IPS-NIHi7 (cell line): Measurements from ENCODE around the gene THRAP3.
"Not testable (repeated sequence)": the region's sequence is repeated elsewhere in the genome, so short reads cannot be mapped to it uniquely, and the experiment has no call there.

Source experiments
- DNase-seq: peaks from one replicate; pipeline ENCODE4 v3.0.0; 2012; ENCODE audit warnings: mixed read lengths; ENCODE audit errors: extremely low spot score

Gene THRAP3

DNA sequence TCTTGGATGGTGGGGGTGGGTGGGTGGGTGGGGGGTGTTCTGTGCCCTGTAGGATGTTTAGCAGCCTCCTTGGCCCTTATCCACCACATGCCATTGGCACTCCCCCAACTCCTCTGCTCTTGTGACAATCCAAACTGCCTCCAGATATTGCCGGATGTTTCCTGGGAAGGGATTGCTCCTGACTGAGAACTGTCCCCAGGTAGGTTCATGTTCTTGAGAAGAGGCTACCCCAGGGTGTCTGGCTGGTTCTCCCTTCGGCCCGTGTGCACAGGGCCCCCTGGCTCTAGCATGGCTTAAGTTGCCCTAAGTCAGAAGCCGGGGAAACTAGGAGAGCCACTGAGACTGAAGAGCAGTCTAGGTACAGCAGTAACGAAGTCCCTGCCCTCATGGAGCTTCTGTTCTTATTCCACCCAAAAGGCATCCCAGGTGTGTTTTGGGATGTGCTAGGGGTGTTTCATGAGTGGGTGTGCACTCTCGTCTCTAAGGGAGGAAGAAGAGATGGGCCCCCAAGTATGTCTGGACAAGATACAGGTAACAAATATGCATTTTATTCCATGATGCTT, 19.8 kb upstream of the THRAP3 start:
- no peak for DNase-seq

DNA sequence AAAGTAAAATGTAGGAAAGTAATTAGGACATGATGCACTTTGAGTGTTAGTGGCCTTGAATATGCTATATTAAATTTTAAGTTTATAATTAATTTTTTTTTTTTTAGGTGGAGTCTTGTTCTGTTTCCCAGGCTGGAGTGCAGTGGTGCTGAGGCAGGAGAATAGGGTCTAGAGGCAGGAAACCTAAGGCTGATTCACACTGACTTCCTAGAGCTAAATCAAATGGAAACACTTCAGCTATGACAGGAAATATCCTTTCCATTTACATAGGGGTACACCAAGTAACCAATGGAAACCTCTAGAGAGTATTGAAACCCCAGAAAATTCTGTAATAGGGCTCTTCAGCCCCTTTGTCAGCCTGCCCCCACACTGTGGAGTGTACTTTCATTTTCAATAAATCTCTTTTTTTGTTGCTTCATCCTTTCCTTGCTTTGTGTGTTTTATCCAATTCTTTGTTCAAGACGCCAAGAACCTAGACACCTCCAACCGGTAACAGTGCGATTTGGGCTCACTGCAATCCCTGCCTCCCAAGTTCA, 17.9 kb upstream of the THRAP3 start:
- DNase-seq: no peak

DNA sequence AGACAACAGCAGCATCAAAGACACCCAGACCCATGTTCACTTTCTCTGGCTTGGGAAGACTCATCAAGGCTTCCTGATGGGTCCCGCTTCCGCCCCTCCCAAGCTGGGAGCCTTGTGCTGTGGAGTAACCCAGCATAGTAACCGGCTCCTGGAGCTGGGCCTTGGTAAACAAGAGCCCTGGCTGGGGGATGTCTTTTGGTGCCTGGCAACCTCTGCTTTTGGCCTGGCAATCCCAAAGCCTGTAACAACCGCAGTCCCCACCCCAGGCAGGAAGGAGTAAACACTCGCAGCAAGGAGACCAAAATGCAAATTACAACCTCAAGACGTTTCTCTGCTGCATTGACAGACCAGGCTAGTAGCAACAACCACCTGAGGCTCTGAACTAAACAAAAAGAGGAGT, 16.9 kb upstream of the THRAP3 start:
- DNase-seq: peak; percentile 57

DNA sequence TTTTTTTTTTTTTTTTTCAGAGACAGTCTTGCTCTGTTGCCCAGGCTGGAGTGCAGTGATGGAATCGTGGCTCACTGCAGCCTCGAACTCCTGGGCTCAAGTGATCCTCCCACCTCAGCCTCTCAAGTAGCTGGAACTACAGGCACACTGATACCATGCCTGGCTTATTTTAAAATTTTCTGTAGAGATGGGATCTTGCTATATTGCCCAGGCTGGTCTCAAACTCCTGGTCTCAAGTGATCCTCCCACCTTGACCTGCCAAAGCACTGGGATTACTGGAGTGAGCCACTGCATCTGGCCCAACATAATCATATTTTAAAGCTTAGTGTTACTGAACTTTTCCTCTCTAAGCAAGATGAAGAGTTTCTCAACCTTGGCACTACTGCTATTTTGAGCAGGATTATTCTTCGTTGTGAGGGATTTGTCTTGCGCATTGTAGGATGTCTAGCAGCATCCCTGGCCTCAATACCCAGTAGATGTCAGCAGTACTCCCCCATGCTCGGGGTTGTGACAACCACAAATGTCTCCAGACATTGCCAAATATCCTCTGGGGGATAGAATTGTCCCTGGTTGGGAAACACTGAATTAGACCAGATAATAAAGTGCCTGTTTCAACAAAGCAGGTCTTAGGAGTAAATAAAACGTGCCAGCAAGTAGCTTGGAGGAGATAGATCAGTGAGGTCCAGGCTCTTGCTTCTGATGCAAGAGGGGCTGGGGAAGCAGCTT, 15.1 kb upstream of the THRAP3 start:
- DNase-seq: no peak

DNA sequence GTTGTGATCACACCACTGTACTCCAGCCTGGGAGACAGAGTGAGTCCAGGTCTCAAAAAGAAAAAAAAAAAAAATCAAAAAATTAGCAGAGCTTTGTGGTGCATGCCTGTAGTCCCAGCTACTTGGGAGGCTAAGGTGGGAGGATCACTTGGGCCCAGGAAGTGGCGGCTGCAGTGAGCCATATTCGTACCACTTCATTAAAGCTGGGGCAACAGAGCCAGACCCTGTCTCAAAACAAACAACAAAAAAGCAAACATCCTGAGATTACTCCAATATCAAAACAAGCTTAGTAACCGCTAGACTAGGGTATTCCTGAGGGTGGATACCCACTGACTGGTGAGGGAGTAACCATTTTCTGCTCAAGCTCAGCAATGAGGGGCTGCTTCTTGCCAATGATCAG, 12.9 kb upstream of the THRAP3 start:
- DNase-seq: no peak

DNA sequence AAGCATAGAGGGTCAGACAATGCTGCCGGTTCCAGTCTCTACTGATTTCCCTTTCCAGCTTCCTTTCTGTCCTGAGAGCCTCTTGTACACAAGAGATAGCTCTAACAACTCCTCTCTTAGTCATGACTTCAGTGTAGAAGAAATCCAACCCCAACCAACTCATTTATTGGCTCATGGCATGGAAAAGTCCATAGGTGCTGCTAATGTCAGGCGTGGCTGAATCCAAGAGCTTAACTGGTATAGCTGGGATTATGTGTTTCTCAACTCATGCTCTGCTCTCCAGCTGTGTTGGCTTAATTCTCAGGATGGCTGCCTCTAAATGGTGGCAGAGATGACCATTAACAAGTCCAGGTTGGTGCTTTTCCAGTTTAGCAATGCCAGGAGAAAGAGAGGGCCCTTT, 12.4 kb upstream of the THRAP3 start:
- DNase-seq: no peak

DNA sequence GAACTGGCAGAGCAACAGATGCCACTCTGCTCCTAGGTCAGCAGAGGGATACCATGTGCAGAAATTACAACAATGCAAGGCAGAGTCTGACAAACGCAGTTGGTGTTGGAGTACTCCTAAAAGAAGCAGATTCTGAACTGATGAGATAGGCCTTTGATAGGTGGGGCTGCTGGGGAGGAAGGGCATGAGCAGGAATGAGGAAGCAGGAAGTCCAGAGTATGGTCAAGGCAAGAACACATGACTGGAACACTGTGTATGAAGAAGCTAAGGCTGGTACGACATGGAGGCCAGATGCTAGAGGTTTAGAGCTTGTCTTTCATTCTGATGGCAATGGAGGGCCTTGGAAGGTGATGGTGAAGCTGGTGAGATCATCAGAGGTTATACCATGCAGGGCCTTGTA, 11.5 kb upstream of the THRAP3 start:
- DNase-seq: no peak

DNA sequence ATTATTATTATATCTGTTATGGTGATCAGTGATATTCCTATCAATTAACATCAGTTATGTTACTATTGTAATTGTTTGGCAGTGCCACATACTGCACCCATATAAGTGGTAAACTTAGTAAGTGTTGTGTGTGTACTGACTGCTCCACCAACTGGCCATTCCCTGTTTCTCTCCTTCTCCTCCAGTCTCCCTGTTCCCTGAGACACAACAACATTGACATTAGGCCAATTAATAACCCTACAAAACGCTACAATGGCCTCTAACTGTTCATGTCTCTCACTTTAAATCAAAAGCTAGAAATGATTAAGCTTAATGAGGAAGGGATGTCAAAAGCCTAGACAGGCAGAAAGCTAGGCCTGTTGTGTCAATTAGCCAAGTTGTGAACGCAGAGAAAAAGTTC, 6.6 kb upstream of the THRAP3 start:
- DNase-seq: no peak

DNA sequence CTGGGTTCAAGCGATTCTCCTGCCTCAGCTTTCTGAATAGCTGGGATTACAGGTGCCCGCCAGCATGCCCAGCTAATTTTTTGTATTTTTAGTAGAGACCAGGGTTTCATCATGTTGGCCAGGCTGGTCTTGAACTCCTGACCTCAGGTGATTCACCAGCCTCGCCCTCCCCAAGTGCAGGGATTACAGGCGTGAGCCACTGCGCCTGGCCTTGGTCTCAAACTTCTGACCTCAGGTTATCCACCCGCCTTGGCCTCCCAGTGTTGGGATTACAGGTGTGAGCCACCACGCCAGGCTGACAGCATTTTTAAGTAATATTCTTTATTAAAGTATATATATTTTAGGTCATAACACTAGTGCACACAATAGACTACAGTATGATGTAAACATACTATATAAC, 2.3 kb upstream of the THRAP3 start:
- DNase-seq: not testable (repeated sequence)

DNA sequence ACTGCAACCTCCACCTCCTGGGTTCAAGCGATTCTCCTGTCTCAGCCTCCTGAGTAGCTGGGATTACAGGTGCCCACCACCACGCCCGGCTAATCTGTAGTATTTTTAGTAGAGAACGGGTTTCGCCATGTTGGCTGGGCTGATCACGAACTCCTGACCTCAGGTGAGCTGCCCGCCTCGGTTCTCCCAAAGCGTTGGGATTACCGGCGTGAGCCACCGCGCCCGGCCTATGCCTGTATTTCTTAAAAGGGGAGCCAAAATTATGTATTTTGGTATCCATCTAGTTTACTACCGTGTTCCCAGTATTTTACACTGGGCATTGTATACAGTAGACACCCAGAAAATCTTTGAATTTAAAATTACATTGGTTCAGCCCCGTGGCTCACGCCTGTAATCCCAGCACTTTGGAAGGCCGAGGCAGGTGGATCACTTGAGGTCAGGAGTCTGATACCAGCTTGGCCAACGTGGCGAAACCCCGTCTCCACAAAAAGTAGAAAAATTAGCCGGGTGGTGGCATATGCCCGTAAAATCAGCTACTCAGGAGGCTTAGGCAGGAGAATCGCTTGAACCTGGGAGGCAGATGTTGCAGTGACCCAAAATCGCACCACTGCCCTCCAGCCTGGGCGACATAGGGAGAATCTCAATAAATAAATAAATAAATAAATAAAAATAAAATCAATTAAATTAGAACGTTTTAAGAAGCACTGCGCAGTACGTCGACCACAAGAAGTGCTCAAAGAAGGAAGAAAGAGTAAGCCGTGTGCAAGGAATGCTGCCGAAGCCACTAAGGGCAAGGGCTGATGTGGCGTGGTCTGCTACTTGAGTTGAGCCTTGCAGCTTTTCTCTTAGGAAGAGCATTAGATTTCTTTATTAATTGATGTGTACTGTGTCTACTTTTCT, 1.5 kb upstream of the THRAP3 start:
- no peak for DNase-seq

DNA sequence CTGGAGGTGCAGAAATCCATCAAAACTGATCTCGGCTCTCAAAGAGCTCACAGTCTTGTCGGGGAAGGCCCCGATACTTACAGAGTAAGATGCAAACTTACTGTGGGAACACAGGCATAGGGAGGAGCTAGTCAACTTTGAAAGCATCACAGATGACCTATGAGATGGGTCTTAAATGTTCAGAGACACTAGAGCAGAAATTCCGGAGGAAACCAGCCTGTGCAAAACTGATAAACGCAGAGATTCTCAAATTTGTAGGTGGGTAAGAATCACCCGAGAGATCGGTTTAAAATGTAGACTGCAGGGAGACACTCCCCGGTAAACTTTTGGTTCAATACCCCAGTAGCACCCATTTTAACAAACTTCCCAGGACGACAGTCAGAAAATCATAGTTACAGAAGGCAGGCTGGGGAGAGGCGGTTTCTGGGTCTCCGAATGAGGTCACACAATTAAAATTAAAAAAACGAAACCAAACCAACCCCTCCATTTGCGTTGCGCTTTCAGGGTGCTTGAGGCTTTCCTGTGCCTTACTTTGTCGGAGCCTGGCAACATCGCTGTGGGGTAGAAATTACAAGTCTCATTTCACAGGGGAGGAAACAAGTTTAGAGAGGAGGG, 755 bp upstream of the THRAP3 start:
- DNase-seq: no peak

DNA sequence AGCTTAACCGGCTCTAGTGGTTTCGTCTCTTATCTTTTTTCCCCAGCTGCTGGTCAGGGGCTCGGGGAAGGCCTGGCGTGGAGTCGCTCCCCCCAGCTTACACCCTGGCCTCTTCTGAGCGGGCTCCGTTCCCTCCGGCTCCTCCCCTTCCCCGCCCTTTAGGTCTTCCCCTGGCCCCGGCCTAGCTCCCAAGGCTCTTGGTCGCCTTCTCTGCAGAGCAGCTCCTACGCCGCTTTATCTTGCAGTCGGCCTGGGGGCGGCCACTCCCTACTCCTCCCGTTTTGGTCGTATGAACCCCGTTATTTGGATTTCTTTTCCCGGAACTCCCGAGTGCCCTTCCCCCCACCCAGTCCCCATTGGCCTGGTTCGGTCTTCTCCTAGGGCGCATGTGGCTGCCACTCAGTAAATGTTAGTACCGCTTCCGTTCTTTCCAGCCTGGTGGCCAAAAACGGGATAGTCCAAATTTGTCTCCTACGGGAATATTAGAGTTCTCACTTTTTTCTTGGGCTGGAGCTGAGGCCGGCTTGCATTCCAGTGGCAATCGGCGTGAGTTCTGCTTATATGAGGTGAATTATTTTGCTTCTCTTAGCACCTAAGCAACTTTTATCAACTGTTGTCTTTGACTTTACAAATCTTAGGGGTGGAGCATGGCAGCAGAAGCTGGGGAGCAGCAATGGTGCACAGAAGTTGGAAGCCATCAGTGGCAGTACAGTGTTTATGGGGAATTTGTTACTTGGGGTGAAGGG, 467 bp downstream of the THRAP3 start:
- DNase-seq: peak; percentile 84

DNA sequence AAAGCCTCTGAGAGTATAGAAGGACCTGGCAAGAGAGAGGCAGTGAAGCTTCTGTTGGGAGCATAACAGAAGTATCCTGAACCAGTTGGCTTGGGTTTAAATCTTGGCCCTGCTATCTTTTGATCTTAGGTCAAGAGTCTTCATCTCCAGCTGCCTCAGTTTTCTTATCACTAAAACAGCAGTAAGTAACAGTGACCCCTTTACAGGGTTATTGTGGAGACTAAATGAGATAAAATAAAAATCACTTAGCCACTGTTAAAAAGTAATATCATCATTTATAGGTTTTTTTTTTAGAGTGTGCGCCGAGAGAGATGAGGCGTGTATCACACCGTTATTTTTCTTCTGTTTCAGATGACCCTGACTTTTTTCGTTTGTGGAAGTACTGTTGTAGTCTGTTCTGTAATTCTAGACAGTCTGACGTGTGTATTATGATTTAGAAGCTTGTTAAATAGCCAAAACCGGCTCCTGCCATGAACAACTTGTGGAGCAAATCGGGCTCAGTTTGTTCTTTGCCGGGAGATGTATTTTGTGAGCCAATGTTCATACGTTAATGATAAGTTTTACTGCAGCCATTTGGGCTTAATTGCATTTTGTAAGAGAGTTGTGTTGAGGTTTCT, 1.1 kb downstream of the THRAP3 start:
- DNase-seq: no peak

DNA sequence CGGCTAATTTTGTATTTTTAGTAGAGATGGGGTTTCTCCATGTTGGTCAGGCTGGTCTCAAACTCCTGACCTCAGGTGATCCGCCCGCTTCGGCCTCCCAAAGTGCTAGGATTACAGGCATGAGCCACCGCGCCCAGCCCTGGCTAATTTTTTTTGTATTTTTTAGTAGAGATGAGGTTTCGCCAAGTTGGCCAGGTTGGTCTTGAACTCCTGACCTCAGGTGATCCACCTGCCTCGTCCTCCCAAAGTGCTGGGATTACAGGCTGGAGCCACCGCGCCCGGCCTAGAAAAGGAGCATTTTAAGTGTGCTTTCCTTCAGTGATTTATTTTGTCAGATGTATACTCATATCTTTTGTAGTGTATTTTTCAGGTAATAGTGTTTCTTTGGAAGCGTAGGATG, 6.0 kb downstream of the THRAP3 start:
- DNase-seq: not testable (repeated sequence)

DNA sequence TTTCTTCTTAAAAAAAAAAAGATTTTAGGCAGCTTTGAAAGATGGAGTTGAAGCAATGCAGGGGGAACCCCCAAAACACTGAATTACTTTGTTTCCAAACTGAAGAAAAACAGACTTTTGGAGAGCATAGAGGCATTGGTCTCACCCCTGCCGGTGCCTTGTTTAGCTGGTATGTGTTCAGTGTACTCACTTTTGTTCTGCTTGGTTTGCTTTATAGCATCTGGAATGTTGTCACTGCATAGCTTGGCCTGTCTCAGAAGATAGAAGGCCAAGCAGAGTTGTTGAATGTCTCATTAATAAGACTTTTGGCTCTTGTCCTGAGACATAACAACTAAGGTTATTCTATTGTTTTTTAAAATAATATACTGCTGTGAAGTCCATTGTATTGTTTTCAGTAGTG, 6.9 kb downstream of the THRAP3 start:
- no peak for DNase-seq

DNA sequence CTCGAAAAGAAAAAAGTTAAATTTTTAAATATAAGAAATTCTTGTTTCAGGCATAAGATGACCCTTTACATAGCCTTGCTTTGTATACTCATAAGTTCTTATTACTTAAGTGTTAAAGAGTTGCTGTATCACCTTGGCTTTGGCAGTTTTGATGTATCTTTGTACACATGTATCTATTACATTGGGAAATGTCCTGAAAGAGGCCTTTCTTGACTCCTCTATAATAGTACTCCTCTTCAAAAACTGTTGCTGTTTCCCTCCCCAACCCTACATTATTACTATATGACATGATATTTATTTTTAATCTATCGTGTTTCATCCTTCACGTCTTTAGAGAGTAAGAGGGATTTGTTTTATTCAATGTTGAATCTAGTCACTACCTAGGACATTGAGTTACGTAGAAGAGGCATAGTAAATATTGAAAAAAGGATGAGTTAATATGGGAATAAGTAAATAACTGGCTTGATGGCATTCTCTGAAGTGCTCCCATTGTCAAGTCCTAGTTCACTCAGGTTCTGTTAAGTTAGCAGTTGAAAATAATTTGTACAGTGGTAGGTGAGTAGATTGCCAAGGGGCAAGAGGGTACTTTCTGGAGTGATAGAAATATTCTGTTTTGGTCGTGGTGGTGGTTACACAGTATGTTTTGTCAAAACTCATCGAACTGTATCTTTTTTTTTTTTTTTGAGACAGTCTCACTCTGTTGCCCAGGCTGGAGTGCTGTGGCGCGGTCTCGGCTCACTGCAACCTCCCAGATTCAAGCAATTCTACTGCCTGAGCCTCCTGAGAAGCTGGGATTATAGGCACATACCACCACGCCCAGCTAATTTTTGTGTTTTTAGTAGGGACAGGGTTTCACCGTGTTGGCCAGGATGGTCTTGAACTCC, 8.2 kb downstream of the THRAP3 start:
- DNase-seq: no peak

DNA sequence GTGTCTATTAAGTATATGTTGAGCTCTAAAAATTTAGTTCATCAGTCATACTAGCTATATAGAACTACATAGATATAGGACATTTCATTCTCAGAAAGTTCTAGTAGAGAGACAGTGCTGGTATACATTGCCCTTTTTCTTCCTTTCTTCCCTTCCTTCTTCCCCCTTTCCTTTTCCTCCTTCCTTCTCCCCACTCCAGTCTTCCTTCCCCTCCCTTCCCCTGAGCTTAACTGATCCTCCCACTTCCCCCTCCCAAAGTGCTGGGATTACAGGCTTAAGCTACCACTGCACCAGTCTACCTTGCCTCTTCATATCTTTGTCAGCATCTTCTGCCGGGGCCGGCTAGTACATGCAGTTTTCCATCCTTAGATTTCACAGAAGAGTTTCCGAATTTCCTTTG, 12.1 kb downstream of the THRAP3 start:
- no peak for DNase-seq

DNA sequence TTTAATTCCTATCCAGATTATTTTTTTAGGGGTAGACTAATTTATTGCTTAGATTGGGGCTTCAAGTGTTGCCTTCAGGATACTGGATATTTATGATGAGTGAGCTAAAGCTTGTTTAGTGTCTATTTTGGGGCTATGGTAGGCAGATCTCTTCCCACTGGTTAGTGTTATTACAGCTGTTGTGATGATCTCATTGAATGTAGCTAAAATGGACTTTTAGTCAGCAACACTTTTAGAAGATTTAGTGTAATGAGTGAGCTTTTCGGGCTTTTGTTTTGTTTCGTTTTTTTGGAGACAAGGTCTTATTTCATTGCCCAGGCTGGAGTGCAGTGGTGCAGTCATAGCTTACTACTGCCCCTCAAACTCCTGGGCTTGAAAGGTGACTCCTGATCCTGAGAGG, 14.2 kb downstream of the THRAP3 start:
- DNase-seq: no peak

DNA sequence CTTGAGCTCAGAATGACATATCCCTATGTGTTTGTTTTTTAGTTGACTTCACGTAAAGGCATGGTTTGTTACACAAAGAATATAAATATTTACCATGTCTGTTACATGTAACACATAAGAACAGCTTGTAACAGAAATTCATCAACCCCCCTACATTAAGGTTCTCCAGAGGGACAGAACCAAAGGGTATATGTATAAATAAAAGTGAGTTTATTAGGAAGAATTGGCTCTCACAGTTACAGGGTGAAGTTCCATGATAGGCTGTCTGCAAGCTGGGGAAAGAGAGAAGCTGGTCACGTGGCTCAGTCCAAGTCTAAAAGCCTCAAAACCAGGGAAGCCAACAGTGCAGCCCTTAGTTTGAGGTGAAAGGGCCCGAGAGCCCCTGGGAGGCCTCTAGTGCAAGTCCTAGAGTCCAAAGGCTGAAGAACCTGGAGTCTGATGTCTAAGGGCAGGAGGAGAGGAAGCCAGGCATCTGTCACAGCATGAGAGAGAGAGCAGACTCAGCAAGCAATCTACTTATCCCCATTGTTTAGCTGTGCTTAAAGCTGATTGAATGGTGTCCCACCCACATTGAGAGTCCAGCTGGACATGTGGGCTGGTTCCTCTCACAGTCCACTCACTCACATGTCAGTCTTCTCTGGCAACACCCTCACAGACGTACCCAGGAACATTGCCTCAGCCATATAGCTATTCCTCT, 15.8 kb downstream of the THRAP3 start:
- no peak for DNase-seq
